Stomach (tissue), 4 donors: ENCODE results near the gene PRRT1B.

Experiments used
- CTCF ChIP-seq, 7 experiments: fragments of 450-650 bp in 4 of 7; fragments of 200-600 bp in 3 of 7; sonication (generic) in 3 of 7; IDR thresholded peaks; one replicate each; pipeline ENCODE4 v1.5.1; 2016 to 2019; ENCODE audit warnings: antibody characterized with exemption in 7 of 7, control low read depth in 2 of 7, mild to moderate bottlenecking in 1 of 7
- EP300 ChIP-seq: sonication (generic); formaldehyde crosslinking; IDR thresholded peaks from one replicate; pipeline ENCODE4 v1.6.1; 2017; ENCODE audit warnings: antibody characterized with exemption
- POLR2A ChIP-seq, 4 donors: fragments of 450-650 bp; IDR thresholded peaks; one replicate each; pipeline ENCODE4 v1.6.1; 2016; ENCODE audit warnings: antibody characterized with exemption in 4 of 4, control low read depth in 2 of 4, mild to moderate bottlenecking in 1 of 4, moderate library complexity in 1 of 4
- POLR2AphosphoS5 ChIP-seq, 3 donors: sonication (generic); formaldehyde crosslinking; IDR thresholded peaks; one replicate each; pipeline ENCODE4 v1.6.1; 2016; ENCODE audit warnings: antibody characterized with exemption in 3 of 3

DNA sequence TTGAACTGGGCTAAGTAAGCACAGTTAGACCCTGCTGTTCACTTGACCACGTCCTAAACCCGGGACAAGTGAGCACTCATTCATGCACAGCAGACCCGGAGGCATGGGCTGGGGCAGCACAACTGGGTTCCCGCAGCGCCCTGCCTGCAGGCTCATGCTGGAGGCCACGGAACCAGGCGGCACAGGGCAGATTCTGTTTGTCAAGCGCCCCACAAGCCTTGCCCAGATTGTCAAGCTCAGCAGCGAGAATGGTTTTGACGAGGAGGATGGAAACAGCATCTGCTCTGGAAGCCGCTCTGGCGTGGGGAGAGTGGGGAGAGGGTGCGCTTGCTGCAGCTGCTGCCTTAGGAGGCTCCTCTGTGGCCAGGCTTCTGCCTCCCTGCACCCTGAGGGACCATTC is 32.7 kb downstream of the PRRT1B start:
- TF ChIP-seq CTCF (IDR thresholded peaks at IDR 0.05): no peak
- no peak for TF ChIP-seq POLR2A (IDR thresholded peaks at IDR 0.05)
- TF ChIP-seq POLR2AphosphoS5 (IDR thresholded peaks at IDR 0.05): no peak
- no peak for TF ChIP-seq EP300
